Astrocyte of the spinal cord (primary cell): ENCODE measurements around the gene SELENOF.
"Not testable (repeated sequence)": the region's sequence is repeated elsewhere in the genome, so short reads cannot be mapped to it uniquely, and the experiment has no call there.

Source experiments
- DNase-seq: peaks from one replicate; pipeline ENCODE4 v3.0.0; 2011; ENCODE audit warnings: low read depth, low spot score
- H3K4me3 ChIP-seq: 2 replicates; pipeline ENCODE4 v1.5.1; 2011; ENCODE audit warnings: low read depth, mild to moderate bottlenecking, low read length, moderate library complexity
- CTCF ChIP-seq: IDR thresholded peaks from 2 replicates; pipeline ENCODE4 v1.5.1; 2012; ENCODE audit warnings: low read depth, mild to moderate bottlenecking, low read length, inconsistent platforms
- in situ Hi-C: cut with HindIII; loops from 2 replicates; pipeline ENCODE4 v1.10.0; 2017; ENCODE audit warnings: low sequenced_read_pairs

Gene SELENOF

DNA sequence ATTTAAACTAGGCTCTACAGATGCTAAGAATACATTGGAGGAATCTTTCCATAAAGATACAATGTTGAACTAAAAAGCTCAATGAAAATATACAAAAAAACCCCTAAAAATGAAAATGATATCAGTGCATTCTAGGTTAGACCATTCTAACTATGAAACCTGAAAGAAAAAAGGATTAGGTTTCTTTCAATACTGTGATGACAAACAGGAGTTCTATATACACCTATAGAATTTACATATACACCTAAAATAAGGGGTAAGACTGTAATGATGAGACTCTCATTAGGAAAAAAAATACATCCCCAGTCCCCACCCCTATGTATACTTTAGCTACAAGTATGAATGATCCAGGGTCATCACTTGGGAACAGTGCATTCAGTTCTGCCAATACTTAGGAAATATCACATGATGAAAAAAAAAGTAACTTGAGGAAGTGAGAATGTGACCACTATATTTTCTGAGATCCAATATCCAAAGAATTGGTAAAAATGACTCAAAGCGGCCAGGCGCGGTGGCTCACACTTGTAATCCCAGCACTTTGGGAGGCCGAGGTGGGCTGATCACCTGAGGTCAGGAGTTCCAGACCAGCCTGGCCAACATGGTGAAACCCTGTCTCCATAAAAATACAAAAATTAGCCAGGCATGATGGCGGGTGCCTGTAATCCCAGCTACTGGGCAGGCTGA, 26.3 kb downstream of the SELENOF start:
- no peak overlapping the region for H3K4me3 ChIP-seq
- in situ Hi-C loops = no loop called here
- DNase-seq = no peak
- no peak for TF ChIP-seq CTCF

DNA sequence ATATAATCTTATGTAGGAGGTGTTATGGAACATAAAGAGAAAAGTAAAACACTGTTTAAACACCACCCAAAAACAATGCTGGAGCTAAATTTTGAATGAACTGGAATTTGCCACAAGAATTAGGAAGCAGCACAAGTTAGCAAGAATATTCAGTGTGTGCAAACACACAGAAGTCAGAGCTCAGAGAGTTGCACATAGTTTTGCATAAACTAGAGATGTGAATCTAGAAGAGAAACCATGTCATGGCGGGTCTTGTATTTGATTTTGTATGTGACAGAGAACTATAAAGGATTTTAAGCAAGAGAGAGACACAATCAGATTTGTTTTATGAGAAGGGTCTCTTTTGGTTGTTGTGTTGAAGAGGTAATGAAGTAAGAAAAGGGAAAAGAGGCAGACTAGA, 38.2 kb downstream of the SELENOF start:
- TF ChIP-seq CTCF = no peak
- no peak overlapping the region for H3K4me3 ChIP-seq
- in situ Hi-C loops = no loop called here
- no peak for DNase-seq

DNA sequence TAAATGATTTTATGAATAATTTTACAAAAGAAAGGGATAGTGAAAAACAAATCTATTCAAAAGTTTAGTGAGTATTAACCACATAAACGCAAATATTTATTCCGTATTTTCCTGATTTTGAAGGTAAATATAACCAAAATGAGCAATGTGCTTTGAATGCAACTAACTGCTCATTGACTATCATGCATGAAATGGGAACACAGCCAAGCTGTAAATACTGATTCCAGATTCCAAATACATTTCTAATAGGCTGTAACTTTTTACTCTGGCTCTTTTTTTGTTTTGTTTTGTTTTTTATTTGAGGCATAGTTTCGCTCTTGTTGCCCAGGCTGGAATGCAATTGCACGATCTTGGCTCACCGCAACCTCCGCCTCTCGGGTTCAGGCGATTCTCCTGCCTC, 41.8 kb downstream of the SELENOF start:
- TF ChIP-seq CTCF = no peak
- in situ Hi-C loops = no loop called here
- no peak for DNase-seq
- no peak overlapping the region for H3K4me3 ChIP-seq

- no peak for DNase-seq
- in situ Hi-C loops = no loop called here
- H3K4me3 ChIP-seq = no peak overlapping the region
- no peak for TF ChIP-seq CTCF
Observed at GRCh38 chr1:86871001-86871400, 42.9 kb downstream of the SELENOF start.

- in situ Hi-C loops = loop anchor here (10.0 kb wide), 1 partner anchor 46 kb away; the partner anchor contains the start of genes HS2ST1 and SELENOF
- DNase-seq = peak; percentile 15
- H3K4me3 ChIP-seq = no peak overlapping the region
- no peak for TF ChIP-seq CTCF
Observed at GRCh38 chr1:86868477-86868876, 45.4 kb downstream of the SELENOF start.

DNA sequence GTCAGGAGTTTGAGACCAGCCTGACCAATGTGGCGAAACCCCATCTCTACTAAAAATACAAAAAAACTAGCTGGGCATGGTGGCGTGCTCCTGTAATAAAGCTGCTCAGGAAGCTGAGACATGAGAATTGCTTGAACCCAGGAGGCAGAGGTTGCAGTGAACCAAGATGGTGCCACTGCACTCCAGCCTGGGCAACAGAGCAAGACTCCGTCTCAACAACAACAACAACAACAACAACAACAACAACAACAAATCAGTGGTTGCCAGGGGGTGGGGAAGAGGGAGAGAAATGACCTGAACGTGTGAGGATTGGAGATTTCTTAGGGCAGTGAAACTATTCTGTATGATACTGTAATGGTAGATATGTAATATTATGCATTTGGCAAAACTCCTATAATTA, 46.6 kb downstream of the SELENOF start:
- not testable (repeated sequence) for H3K4me3 ChIP-seq, DNase-seq
- in situ Hi-C loops = loop anchor here (10.0 kb wide), 1 partner anchor 48 kb away; the partner anchor contains the start of genes HS2ST1 and SELENOF

GRCh38 chr1:86866665-86867064, 47.3 kb downstream of the SELENOF start:
- DNase-seq = peak; percentile 37
- TF ChIP-seq CTCF = no peak
- no peak overlapping the region for H3K4me3 ChIP-seq
- in situ Hi-C loops = loop anchor here (10.0 kb wide), 1 partner anchor 48 kb away; the partner anchor contains the start of genes HS2ST1 and SELENOF
